GM19468 (cell line): Measurements from ENCODE around the gene BMF.

Source experiments
- ATAC-seq: cut with Tn5 transposase; IDR thresholded peaks from one replicate; pipeline ENCODE4 v1.9.1; 2021; ENCODE audit warnings: mild to moderate bottlenecking, moderate library complexity, moderate number of reproducible peaks; ENCODE audit not compliant: unreplicated experiment; ENCODE audit errors: extremely low read depth

Gene BMF

GRCh38 chr15:40070608-40071218 is 38.0 kb downstream of the BMF start:
- ATAC-seq = no peak

GRCh38 chr15:40070166-40070557 is 38.5 kb downstream of the BMF start:
- no peak for ATAC-seq

DNA sequence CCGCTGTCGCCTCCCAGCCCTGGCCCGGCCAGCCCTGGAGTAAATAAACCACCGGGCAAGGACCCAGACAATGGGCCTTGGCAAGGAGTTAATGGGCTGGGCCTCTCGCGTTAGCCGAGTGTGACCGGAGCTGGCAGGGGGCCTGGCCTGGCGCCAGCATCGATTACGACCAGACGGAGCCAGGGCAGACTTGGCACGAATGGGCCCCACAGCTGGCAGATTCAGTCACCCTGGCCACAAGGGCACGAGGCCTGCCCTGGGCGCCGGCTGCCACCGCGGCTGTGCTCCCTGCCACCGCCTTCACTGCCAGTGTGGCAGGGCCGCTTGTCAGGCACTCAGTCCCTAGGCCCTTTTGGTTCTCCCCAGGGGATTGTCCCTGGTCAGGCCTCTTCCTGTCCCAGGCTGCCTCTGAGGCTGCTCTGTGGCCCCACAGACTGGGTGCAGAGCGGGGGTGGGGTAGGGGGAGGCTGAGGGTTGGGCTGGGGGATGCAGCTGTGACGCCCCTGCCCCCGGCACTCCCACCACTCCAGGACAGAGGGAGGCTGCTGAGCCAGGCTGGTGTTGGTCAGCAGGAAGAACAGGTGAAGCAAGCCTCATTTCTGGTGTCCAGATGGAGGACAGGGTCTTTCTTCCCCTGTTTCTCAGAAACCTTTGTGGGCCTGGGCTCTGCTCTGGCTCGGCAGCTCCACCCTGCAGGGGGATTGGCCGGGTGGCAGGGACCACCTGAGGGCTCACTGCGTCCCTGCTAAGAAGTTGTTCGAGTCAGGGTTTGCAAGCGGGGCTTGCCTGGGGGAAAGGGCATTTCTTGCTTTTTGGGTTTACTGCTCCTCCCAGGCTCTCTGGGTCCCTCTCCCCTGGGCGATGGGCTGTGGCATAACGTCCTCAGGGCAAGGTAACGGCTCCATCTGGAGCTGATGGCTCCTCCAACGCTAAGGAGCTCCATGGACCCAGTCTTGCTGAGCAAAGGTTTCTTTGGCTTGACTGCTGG is 39.2 kb downstream of the BMF start:
- peak; percentile 22 for ATAC-seq

DNA sequence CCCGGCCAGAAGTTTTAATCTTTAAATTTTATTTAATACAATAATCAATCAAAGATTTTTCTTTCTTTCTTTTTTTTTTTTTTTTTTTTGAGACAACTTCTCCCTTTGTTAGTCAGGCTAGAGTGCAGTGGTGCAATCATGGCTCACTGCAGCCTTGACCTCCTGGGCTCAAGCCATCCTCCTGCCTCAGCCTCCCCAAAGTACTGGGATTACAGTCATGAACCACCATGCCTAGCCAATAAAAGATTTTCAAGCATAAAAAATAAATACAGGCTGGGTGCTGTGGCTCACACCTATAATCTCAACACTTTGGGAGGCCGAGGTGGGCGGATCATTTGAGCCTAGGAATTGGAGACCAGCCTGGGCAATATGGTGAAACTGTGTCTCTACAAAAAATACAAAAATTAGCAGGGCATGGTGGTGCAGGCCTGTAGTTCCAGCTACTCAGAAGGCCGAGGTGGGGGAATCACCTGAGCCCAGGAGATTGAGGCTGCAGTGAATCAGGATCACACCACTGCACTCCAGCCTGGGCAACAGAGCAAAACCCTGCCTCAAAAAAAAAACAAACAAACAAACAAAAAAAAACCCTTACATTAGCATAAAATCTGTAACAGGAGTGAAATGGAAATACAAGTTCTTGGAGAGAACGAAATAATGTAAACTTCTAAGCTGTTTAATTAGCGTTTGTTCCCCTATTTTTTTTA is 40.6 kb downstream of the BMF start:
- no peak for ATAC-seq

GRCh38 chr15:40066589-40066988 is 42.1 kb downstream of the BMF start:
- ATAC-seq = no peak

- no peak for ATAC-seq
These were observed 43.5 kb downstream of the BMF start for GRCh38 chr15:40065166-40065565.

DNA sequence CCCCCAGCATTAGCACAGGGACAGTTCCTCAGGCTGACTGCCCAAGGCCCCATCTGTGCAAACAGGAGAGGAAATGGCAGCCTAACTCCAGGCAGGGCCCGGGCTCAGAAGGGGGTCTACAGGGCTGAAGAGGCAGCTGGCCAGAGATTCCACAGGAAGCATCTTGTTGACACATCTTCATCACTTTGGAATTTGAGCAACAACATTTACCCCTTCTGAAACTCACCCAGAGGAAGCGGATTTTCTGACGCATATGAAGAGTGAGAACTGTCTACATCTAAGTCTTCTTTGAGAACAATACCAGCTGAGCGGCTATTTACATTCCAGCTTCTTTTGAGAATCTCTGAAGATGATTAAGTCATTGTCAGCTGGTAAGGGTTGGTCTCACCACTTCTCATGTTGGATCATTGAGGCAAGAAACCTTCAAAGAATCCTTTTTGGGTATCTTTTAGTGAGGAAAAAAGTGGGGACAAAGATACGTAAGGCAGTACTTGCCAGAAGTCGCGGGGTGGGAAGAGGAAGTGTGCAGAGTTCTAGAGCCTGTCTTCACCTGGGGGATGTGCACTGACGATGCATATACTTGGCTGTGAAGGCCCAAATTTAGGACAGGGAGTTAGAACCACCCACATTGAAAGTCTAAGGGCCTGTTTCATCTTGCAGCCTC is 44.3 kb downstream of the BMF start:
- ATAC-seq = peak; percentile 38

DNA sequence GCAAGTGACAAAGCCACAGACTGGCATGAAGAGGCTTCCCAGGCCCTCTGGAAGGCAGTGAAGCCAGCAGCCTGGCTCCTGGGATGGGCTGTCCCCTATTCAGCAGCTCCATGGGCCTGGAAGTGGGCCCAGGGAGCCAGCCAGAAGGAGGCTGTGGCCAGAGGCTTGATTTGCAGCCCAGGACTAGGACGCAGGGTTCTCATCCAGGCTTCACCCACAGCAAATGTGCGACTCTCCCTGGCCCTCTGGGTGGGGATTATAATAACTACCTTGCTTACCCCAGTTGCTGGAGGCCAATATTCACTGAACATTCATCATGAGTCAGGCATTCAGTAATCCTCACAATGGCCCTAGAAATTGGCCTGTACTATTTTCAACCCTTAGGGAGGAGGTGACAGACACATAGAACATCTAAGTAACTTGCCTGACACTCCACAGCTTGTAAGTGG is 45.1 kb downstream of the BMF start:
- ATAC-seq = no peak

- ATAC-seq = no peak
These were observed 45.7 kb downstream of the BMF start for GRCh38 chr15:40062816-40063562.

GRCh38 chr15:40061212-40061901 is 47.3 kb downstream of the BMF start:
- no peak for ATAC-seq

- ATAC-seq = no peak
These were observed 48.3 kb downstream of the BMF start for GRCh38 chr15:40060236-40060961.

GRCh38 chr15:40059821-40060220 is 48.9 kb downstream of the BMF start:
- no peak for ATAC-seq

DNA sequence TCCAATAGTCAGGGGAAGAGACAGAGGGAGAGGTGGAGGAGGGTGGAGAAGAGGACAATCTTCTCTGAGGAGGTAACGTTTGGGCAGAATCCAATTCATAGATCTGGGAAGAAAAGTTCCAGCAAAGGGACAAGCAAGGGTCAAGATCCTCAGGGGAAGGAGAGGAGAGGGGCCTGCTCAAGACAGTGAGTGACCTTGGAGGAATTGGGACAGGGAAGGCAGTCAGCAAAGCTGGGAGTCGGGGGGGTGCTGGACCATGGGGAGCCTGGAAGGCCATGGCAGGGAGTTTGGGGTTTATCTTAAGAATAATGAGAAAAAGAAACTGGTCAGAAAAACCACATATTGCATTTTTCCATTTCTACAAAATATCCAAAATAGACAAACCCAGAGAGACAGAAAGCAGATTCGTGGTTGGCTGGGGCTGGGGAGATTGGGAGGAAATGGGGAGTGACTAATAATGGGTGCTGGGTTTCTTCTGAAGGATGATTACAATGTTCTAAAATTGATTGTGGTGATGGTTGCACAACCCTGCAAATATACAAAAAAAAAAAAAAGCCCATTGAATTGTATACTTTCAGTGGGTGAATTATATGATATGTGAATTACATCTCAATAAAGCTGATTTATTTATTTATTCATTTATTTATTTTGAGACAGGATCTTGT is 50.1 kb downstream of the BMF start:
- no peak for ATAC-seq

GRCh38 chr15:40055576-40056293 is 52.9 kb downstream of the BMF start:
- ATAC-seq = no peak

DNA sequence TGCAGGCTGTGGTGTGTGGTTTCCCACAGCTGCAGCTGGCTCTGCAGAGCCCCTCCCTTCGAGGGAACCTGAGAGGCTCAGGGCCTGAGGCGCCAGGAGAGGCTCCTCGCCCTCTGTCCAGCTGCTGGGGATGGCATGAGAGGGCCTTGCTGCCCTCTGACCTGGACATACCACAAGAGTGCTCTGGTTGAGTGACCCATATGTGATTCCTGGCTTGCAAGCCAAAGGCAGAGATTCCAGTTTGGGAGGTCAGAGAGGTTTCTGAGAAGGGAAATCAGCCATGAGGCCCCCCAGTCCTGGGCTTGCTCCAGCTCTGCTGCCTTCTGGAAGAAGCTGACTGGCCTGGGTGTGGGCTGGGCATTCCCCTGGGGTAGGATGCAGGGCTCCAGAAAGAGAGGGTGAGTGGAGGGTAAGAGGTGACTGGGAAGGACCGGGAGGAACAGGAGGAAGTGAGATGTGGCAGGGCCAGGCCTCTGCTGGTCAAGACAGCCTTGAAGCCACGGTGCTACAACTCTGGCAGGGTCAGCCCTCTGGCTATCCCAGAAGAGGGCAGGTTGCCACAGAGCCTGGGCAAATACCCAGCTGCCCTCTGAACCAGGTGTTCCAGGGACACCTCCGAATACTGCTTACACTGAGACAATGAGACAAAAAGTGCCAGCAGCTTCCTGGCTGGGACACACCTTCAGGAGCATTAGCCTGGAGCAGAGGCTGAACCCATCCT is 53.7 kb downstream of the BMF start:
- peak; percentile 72 for ATAC-seq

DNA sequence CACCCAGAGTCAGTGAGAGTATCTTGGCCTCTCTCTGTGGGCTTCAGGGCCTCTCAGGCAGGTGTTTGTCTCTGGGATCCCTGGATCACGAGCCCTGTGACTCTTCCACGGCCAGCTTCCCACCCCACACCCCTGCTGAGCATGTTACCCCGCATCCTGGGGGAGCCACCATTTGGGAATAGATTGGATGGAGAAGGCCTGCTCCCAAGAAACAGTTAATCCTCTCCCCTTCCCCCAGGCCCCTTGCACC is 54.1 kb downstream of the BMF start:
- ATAC-seq = no peak
